ENCODE results near the gene LRRC3. TPM values are rescaled to one million over a fixed set of nuclear protein-coding genes. Genes with fewer than 3 reads are reported as not detected.

Gene LRRC3
- total RNA-seq, 3 donors from 2014 or later (not counting 1 experiment from before 2014, with no cell fraction given): 0.36 to 0.50 (median 0.38) TPM

- no peak overlapping the region for H3K27ac ChIP-seq (ENCODE audit: low read length)
- H3K4me1 ChIP-seq (ENCODE audit: control insufficient read depth, insufficient read depth, low read length): no peaks in the 10 kb centered on the region
- DNase-seq (no peak), ATAC-seq (no peak)
- intact Hi-C loops (cut with micrococcal nuclease): no loop called here
- H3K27me3 ChIP-seq (ENCODE audit: control insufficient read depth, insufficient read depth, low read length): no peaks in the 10 kb centered on the region
- Mint-ChIP-seq H3K27ac (no peak overlapping the region), H3K36me3 (peaks cover 15% of the 10 kb centered on the region), H3K4me3 (no peak overlapping the region), H3K4me1 (peaks cover 0 to 9% of the 10 kb centered on the region in 2 donors), H3K27me3 (ENCODE audit: low read depth in 2 of 2) (peaks cover 8 to 34% of the 10 kb centered on the region in 2 donors), H3K9me3 (peaks cover 5 to 7% of the 10 kb centered on the region in 2 donors)
- H3K9me3 ChIP-seq (ENCODE audit: control insufficient read depth, insufficient read depth, low read length): peaks cover 18% of the 10 kb centered on the region
- no peak overlapping the region for H3K4me3 ChIP-seq (ENCODE audit: low read length)
- 74% methylated on average over 13 of the region's 13 CpGs for WGBS (ENCODE audit: insufficient coverage)
- TF ChIP-seq CTCF (IDR thresholded peaks at IDR 0.05): no peak
- no peaks in the 10 kb centered on the region for H3K36me3 ChIP-seq (ENCODE audit: control insufficient read depth, insufficient read depth, low read length)
Measured at GRCh38 chr21:44494956-44495355, 39.6 kb downstream of the LRRC3 start.

GRCh38 chr21:44495611-44496563, 40.6 kb downstream of the LRRC3 start:
- H3K9me3 Mint-ChIP-seq: peaks cover 5 to 7% of the 10 kb centered on the region in 2 donors
- Histone ChIP-seq H3K9me3 (ENCODE audit: control insufficient read depth, insufficient read depth, low read length) (peaks cover 18% of the 10 kb centered on the region), H3K4me3 (ENCODE audit: low read length) (no peak overlapping the region), H3K36me3 (ENCODE audit: control insufficient read depth, insufficient read depth, low read length) (no peaks in the 10 kb centered on the region), H3K4me1 (ENCODE audit: control insufficient read depth, insufficient read depth, low read length) (no peaks in the 10 kb centered on the region), H3K27ac (ENCODE audit: low read length) (no peak overlapping the region), H3K27me3 (ENCODE audit: control insufficient read depth, insufficient read depth, low read length) (no peaks in the 10 kb centered on the region)
- ATAC-seq (no peak), DNase-seq (no peak)
- 91% methylated on average over 16 of the region's 16 CpGs for WGBS (ENCODE audit: insufficient coverage)
- no peak overlapping the region for H3K4me3 Mint-ChIP-seq
- intact Hi-C loops (cut with micrococcal nuclease): no loop called here
- TF ChIP-seq CTCF (IDR thresholded peaks at IDR 0.05): no peak
- H3K36me3 Mint-ChIP-seq: peaks cover 15% of the 10 kb centered on the region
- H3K4me1 Mint-ChIP-seq: peaks cover 0 to 9% of the 10 kb centered on the region in 2 donors
- H3K27ac Mint-ChIP-seq: no peak overlapping the region
- H3K27me3 Mint-ChIP-seq (ENCODE audit: low read depth in 2 of 2): peaks cover 8 to 34% of the 10 kb centered on the region in 2 donors

- no peak for DNase-seq
- intact Hi-C loops (cut with micrococcal nuclease): no loop called here
- peaks cover 0 to 9% of the 10 kb centered on the region in 2 donors for H3K4me1 Mint-ChIP-seq
- no peaks in the 10 kb centered on the region for H3K4me1 ChIP-seq (ENCODE audit: control insufficient read depth, insufficient read depth, low read length)
- no peak overlapping the region for H3K27ac ChIP-seq (ENCODE audit: low read length)
- TF ChIP-seq CTCF (IDR thresholded peaks at IDR 0.05): no peak
- H3K27ac Mint-ChIP-seq: no peak overlapping the region
- no peak overlapping the region for H3K4me3 Mint-ChIP-seq
- H3K36me3 ChIP-seq (ENCODE audit: control insufficient read depth, insufficient read depth, low read length): no peaks in the 10 kb centered on the region
- no peak for ATAC-seq
- no peak overlapping the region for H3K4me3 ChIP-seq (ENCODE audit: low read length)
- peaks cover 15% of the 10 kb centered on the region for H3K36me3 Mint-ChIP-seq
- 73% methylated on average over 27 of the region's 27 CpGs for WGBS (ENCODE audit: insufficient coverage)
- no peaks in the 10 kb centered on the region for H3K27me3 ChIP-seq (ENCODE audit: control insufficient read depth, insufficient read depth, low read length)
- peaks cover 18% of the 10 kb centered on the region for H3K9me3 ChIP-seq (ENCODE audit: control insufficient read depth, insufficient read depth, low read length)
- H3K27me3 Mint-ChIP-seq (ENCODE audit: low read depth in 2 of 2): peaks cover 7 to 32% of the 10 kb centered on the region in 2 donors
- peaks cover 5 to 7% of the 10 kb centered on the region in 2 donors for H3K9me3 Mint-ChIP-seq
Measured at GRCh38 chr21:44496564-44497550, 41.5 kb downstream of the LRRC3 start.

All from natural killer cell (primary cell).